Limb (tissue), 2 donors: ENCODE results near the gene MAMDC2.
"Not testable (repeated sequence)": the region's sequence is repeated elsewhere in the genome, so short reads cannot be mapped to it uniquely, and the experiment has no call there.

Source experiments
- DNase-seq, 2 donors: peaks; one replicate each; pipeline ENCODE4 v3.0.0-alpha.2; 2016; ENCODE audit errors: extremely low spot score in 2 of 2

MAMDC2 gene

GRCh38 chr9:70038171-70038621 is 5.5 kb upstream of the MAMDC2 start:
- not testable (repeated sequence) for DNase-seq

GRCh38 chr9:70040376-70040903 is 3.2 kb upstream of the MAMDC2 start:
- no peak for DNase-seq

GRCh38 chr9:70042461-70043215 is 1.0 kb upstream of the MAMDC2 start:
- no peak for DNase-seq

GRCh38 chr9:70043285-70043684 is 363 bp upstream of the MAMDC2 start:
- DNase-seq, result no peak

GRCh38 chr9:70044490-70045307 is 1.1 kb downstream of the MAMDC2 start:
- DNase-seq, result no peak

GRCh38 chr9:70045452-70045851 is 1.8 kb downstream of the MAMDC2 start:
- no peak for DNase-seq

- DNase-seq, result no peak
Measured at GRCh38 chr9:70046274-70047070, 2.8 kb downstream of the MAMDC2 start.

- DNase-seq, result no peak
Measured at GRCh38 chr9:70049236-70049635, 5.6 kb downstream of the MAMDC2 start.

GRCh38 chr9:70049672-70050271 is 6.1 kb downstream of the MAMDC2 start:
- DNase-seq, result no peak

GRCh38 chr9:70052768-70053167 is 9.1 kb downstream of the MAMDC2 start:
- DNase-seq, result no peak

GRCh38 chr9:70053864-70054263 is 10.2 kb downstream of the MAMDC2 start:
- no peak for DNase-seq

GRCh38 chr9:70054521-70054920 is 10.9 kb downstream of the MAMDC2 start:
- DNase-seq, result no peak

- DNase-seq, result no peak
Measured at GRCh38 chr9:70055406-70056210, 12.0 kb downstream of the MAMDC2 start.

GRCh38 chr9:70056211-70056944 is 12.7 kb downstream of the MAMDC2 start:
- DNase-seq, result no peak

GRCh38 chr9:70058569-70059116 is 15.0 kb downstream of the MAMDC2 start:
- no peak for DNase-seq

GRCh38 chr9:70060148-70060882 is 16.7 kb downstream of the MAMDC2 start:
- no peak for DNase-seq

- DNase-seq, result no peak
Measured at GRCh38 chr9:70060883-70061507, 17.3 kb downstream of the MAMDC2 start.

GRCh38 chr9:70061776-70062175 is 18.1 kb downstream of the MAMDC2 start:
- DNase-seq, result no peak
